NT2/D1 (cell line): ENCODE measurements around the gene ZDHHC24.

Experiments used
- YY1 ChIP-seq: IDR thresholded peaks from 2 replicates; pipeline ENCODE4 v1.6.1; 2011; ENCODE audit not compliant: insufficient read length, insufficient read depth
- ZNF274 ChIP-seq: IDR thresholded peaks from 2 replicates; pipeline ENCODE4 v1.6.1; 2011; ENCODE audit warnings: mild to moderate bottlenecking, low read depth, low read length

DNA sequence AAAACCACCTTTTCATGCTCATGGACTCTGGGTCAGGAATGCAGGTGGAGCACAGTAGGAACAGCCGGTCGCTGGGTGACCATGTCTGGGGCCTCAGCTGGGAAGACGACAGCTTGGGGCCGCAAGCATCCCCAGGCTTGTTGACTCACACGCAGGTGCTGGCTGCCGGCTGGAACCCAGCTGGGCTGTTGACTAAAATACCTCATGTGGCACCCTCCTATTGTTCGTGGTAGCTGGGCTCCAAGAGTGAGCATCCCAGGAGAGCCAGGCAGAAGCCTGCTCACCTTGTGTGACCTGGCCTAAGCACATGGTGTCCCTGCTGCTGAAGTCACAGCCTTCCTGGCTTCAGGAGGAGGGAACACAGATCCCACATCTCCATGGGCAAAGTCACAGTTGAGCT, 56.2 kb downstream of the ZDHHC24 start:
- TF ChIP-seq ZNF274: no peak
- TF ChIP-seq YY1: no peak
